HUDEP-2 (cell line): Measurements from ENCODE around the gene ZNRD2.

Experiments
- DNase-seq, 76 experiments: peaks; one replicate each; lab custom pipeline; 2025; ENCODE audit not compliant: unreplicated experiment in 76 of 76; lab: John Stamatoyannopoulos, UW

ZNRD2 gene

DNA sequence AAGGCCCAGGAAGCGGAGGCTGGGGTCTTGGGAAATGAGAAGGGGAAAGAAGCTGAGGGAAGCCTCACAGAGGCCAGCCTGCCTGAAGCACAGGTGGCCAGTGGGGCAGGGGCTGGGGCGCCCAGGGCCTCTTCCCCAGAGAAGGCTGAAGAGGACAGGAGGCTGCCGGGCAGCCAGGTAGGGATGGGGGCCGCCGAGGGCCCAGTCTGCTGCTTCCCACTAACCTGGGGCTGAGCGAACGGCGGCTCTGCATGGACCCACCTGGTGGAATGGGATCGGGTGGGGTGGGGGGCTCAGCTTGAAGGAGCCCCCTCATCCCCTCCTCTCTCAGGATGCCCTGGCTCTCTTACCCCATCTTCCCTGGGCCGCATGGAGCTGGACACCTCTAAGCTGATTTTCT, 13.3 kb downstream of the ZNRD2 start:
- DNase-seq = no peak

GRCh38 chr11:65584106-65584505, 13.8 kb downstream of the ZNRD2 start:
- DNase-seq = no peak

DNA sequence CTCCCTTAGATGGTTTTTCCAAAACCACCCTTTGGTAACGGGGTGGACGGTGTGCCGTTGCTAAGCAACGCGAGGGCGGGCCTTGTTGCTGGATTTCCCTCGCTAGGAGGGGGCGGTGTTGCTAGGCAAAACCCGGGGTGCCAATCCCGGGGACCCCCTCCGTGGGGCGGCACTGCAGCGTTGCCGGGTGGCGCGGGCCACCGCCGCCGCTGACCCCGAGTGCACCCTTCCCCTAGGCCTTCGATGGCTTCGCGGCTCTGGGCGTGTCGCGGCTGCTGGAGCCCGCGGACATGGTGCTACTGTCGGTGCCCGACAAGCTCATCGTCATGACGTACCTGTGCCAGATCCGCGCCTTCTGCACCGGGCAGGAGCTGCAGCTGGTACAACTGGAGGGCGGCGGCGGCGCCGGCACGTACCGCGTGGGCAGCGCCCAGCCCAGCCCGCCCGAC, 14.5 kb downstream of the ZNRD2 start:
- no peak for DNase-seq

DNA sequence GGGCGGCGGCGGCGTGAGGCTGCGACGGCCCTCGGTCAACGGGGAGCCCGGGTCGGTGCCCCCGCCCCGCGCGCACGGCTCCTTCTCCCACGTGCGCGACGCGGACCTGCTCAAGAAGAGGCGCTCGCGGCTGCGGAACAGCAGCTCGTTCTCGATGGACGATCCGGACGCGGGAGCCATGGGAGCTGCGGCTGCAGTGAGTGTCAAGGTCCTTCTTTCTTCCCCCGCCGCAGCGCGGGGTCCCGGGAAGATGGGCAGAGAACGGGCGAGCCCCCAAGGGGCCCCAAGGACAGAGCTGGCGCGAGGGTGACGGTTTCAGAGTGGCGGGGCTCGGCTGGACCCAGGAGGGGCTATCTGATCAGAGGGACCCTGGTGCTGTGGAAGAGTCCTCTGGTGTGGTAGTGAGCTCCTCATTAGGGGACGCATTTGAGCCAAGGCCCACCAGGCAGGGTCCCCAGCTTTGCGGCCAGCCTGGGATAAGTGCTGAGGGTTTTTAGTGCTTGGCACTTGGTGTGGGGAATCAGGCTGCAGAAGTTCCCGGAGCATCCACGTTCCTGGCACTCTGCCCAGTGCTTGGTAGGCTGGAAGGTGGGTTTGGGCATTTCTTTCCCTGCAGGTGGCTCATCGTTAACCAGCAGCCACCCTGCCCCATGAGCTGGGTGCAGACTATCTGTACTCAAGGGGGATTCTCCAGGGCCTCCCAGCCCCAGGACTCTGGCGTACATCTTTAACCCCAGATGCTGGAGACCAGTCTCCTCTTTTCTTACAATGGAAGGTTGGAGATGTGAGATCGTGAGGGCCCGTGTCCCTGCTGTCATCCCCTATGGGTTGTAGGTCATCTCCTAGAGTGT, 15.3 kb downstream of the ZNRD2 start:
- DNase-seq = no peak

DNA sequence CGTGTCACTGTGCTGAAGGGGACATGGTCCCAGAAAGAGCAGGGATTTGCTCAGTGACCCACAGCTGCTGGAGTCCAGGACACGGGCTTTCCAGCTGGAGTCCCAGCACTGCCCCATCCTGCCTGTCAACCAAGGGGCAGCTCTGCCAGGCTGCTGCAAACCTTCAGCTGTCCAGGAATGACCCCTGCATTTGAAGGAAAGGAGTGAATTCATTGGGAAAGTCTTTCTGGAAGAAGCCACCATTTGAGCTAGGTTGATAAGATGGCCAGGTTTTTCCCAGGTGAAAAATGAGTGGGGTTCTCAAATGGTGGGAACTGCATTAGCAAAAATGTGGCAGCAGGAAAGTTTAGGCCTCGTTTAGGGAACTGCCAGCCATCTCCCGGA, 16.0 kb downstream of the ZNRD2 start:
- no peak for DNase-seq

- peak in 1 of 76 experiments; percentile 23 for DNase-seq
Observed at GRCh38 chr11:65586676-65587075, 16.4 kb downstream of the ZNRD2 start.

DNA sequence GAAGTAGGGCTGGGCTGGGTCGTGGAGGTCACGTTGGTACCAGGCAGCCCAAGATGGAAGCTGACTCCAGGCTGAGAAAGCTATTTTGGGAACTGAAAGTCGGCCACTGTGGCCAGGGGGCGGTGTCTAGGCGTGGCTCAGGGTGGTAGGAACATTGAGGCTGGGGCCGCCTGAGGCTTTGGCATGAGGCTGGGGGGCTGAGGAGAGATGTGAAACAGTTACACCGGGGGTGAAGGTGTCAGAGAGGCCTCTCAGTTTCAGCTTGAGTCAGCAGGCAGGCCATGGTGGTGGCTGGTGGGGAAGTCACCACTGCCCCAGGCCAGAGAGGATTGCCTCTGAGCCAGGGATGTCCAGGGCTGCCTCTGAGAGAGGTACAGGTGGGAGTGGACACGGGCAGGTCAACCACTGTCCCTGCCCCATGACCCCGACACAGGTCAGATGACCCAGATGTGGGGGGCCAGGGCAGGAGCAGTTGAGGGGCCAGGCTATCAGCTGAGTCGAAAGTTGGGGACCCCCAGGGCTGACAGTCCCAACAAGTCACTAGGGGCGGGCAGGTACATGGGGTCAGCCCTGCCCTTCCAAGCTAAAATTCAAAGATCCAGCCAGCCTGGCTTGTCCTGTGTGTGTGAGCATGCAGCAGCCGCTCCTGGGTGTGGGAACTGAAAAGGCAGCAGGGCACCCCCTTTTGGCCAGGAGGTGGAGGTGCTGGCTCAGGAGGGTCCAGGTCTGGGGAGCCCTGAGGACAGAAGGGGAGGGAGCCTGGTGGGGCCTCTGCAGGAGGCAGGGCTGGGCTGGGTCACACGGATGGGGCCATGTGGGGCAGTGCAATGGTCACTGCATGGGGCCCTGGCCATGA, 18.1 kb downstream of the ZNRD2 start:
- DNase-seq = peak in 64 of 76 experiments; percentile 12 to 77 (median 62)

DNA sequence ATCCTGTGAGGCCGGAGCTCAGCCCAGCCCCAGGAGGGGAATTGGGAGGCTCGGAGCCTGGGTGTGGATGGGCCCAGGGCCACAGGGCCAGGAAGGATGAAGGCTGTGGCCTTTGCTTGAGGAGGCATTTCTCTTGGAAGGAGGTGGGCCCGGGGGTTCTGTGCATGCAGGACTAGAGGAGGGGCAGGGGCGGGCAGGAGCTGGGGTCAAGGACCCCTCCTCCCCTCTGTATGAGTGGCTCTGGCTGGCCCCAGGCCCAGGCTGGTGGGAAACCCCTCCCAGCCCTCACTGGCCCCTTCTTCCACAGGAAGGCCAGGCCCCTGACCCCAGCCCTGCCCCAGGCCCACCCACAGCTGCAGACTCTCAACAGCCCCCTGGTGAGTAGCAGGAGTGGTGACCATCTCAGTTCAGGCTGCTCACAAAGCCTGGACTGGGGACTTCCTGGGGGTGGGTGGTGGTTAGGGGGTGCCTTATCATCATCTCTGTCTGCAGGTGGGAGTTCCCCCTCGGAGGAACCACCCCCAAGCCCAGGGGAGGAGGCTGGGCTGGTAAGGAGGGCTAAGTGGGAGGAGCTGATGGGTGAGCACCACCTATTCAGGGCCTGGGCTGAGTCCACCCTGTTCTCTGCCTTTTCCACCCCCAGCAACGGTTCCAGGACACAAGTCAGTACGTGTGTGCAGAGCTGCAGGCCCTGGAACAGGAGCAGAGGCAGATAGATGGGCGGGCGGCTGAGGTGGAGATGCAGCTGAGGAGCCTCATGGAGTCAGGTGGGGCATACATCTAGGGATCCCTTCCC, 19.4 kb downstream of the ZNRD2 start:
- peak in 55 of 76 experiments; percentile 6 to 78 (median 50) for DNase-seq

DNA sequence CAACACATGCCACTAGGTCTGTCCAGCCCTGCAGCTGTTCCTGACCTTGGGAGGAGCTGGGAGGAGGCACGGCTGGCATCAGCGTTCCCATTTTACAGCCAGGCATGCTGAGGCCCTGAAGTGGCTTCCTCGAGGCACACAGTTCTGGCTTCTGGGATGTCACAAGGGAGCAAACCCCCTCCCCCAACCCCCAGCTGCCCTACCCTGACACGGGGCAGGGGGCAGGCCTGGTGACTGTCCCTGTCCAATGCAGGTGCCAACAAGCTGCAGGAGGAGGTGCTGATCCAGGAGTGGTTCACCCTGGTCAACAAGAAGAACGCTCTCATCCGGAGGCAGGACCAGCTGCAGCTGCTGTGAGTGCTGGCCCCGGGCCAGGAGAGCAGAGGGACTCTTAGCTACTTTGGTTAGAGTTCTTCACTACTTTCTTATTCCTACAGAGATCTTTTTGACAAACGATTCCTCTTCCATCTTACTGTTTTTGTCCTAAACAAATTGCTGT, 20.0 kb downstream of the ZNRD2 start:
- no peak for DNase-seq

GRCh38 chr11:65591939-65592857, 21.9 kb downstream of the ZNRD2 start:
- DNase-seq = no peak

DNA sequence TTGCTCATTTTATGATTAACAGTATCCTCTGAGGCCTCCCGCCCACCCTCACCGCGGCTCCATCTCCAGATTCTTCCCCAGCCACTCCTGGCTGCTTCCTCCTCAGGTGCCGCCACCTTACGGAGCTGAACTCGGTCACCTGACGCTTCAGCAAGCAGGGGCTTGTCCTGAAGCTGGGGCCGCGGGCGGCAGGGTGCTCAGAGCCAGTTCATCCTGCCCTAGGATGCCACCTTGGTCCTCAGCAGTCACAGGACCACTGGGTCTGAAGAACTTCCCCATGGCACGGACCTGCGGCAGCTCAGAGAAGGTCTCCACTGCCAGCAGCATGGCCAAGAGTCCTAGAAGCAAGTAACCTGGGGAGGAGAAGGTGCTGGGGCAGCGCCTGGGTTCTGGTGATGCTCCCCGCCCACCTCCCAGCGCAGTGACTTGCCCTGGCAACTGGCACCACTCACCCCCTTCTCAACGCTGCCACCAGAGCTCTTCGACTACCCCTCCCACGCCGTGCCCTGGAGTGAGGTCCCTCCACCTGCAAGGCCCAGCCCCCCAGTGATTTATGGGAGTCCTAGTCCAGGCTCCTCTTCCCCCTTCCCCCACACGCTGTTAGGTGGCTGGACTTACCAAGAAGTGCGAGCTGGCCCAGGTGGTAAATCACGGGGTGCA, 22.7 kb downstream of the ZNRD2 start:
- DNase-seq = no peak

- DNase-seq = peak in 33 of 76 experiments; percentile 5 to 68 (median 28)
Observed at GRCh38 chr11:65593518-65594414, 23.5 kb downstream of the ZNRD2 start.

GRCh38 chr11:65595131-65595530, 24.9 kb downstream of the ZNRD2 start:
- peak in 19 of 76 experiments; percentile 6 to 48 (median 22) for DNase-seq

DNA sequence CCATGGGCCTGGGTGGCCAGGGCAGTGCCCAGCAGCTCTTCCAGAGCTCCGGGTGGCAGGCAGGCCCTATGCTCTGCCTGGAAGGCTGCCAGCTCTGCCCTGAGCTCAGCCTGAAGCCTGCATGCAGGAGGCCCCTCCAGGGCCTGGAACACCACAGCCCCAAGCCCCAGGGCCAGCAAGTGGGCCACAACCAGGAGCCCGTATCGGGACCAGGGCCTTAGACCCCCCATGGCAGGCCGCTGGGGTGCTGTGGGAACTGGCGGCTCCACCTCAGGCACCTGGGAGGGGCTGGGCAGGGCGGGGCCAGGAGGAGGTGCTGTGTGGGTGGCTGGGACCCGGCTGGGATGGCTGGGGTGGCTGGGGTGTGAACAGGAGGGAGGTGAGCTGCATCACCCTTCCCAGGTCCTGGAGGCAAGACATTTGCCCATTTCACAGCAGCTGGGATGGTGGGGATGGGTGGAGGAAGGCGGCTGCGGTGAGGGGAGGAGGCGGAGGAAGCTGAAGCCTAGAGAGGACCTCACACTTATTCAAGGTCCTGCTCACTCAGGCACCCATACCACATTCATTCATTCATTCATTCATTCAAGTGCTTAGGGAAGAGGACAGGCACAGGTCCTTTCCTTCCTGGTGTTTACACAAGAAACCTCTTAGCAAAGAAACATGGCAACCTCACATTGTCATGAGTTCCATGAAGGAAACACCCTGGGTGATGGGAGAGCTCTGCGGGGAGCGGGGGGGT, 25.4 kb downstream of the ZNRD2 start, which contains the start of gene KCNK7:
KCNK7 (minus strand) TSS at position 258 of the 739 bp plus-strand sequence; CDS start at position 230, 28 bp downstream.
- DNase-seq = peak in 23 of 76 experiments; percentile 7 to 54 (median 30)

GRCh38 chr11:65596520-65596919, 26.2 kb downstream of the ZNRD2 start:
- DNase-seq = no peak

GRCh38 chr11:65598258-65598699, 28.0 kb downstream of the ZNRD2 start:
- DNase-seq = no peak
